Activated CD4-positive, CD25-positive, alpha-beta regulatory T cell treated with anti-CD3 and anti-CD28 coated beads, Interleukin-2, amount 50 U/mL, for 24 hours (primary cell): ENCODE measurements around the gene BTBD2.
A peak's percentile ranks its signal among the peaks of the same experiment; 100 is the strongest.
"Not testable (repeated sequence)": the region's sequence is repeated elsewhere in the genome, so short reads cannot be mapped to it uniquely, and the experiment has no call there.

ENCODE experiments used
- ATAC-seq, 2 donors: fragments of 150-1000 bp; cut with Tn5 transposase; one replicate each; pipeline ENCODE4 v1.10.0; 2021; ENCODE audit warnings: mild to moderate bottlenecking in 1 of 2, moderate library complexity in 1 of 2

The BTBD2 gene

DNA sequence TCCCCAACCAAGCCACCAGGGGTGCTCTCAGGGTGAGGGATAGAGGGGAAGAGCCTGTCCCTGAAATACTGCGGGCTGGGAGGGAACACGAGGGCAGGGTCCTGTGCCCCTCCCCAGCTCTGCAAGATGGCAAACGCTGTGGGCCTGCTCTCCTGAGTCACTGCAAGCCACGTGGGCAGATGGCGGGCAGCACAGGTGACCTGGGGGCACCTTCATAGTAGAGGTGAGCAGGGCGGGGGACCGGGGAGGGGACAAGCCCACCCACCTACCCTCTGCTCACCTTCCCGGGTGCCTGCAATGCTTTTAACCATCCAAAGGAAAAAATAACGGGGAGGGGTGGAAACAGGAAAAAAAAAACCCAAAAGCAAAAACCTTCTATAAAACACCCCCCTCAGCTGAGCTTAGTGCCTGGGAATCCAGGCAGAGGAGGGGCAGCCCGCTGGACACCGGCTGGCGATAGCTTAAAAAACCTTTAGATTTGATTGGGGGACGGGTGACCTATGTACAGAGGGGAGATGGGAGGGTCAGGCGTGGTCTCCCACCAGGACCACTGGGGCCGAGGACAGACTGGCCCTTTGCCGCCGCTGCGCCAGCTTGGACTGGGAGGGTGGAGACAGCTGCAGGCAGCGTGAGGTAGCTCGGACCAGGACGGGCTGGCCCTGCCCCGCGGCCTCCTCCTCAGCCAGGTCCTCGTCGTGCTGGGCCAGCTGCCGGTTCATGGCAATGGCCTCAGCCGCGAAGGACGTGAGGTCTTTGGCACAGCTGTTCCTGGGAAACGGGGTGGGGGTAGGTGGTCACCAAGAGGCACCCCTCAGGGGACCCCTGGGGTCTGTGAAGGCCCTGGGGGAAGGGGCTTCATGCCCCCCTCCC, 23.8 kb upstream of the BTBD2 start:
- ATAC-seq: no peak

DNA sequence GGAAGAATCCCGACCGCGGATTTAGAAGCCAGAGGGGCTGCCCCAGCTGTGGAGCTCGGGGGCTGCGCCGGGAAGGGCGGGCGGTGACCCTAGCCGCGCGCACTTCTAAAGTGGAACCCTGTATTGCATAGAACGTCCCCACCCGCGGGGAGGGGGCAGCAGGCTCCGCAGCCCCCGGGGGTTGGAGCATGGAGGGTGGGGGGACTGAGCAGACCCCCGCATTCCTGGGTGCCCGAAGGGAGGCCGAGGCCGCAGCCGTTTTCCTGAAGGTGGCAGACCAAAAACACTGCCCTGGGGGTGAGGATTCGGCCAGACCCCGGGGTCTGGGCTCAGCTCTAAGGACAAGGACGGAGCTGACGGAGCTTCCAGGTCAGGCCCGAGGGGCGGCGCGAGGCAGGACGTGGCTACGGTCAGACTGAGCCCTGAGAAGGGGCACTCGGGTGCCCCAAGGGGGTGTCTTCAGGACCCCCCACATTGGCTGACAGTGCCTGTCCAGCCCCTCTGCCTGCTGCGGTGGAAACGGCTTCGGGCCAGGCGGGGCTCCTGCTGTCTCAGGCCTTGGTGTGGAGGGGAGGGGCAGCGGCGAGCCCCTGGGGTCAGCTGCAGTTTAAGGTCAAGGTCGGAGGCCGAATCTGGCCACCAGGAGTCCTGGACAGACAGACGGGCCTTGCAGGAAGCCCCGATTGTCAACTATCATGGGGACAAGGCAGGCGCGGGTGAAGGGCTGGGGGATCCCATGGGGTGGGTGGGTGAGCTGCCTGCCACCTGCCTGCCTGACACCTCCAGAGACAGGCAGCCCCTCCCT, 23.0 kb upstream of the BTBD2 start:
- ATAC-seq: no peak

GRCh38 chr19:2037651-2038255, 22.2 kb upstream of the BTBD2 start:
- ATAC-seq: no peak

- ATAC-seq: no peak
Measured at GRCh38 chr19:2036424-2036823, 20.9 kb upstream of the BTBD2 start.

DNA sequence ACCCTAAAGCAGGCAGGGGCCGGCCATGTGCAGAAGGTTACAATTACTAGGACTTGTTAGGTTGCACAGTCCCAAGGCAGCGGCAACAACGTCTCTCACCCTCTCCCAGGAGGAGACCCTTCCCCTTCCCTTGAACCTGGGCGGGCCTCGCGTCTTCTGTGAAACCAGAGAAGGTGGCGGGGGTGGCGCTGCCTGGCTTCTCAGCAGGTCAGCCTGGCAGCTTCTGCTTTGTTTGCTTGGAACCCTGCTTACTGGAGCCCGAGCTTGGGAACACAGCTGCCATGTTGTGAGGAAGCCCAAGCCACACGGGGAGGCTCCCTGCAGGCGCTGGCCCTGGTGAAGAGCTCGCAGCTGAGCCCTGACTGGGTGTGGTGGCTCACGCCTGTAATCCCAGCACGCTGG, 20.1 kb upstream of the BTBD2 start:
- no peak for ATAC-seq

GRCh38 chr19:2034729-2035589, 19.4 kb upstream of the BTBD2 start:
- ATAC-seq: peak; percentile 47 to 54

- ATAC-seq: not testable (repeated sequence)
Measured at GRCh38 chr19:2034253-2034652, 18.7 kb upstream of the BTBD2 start.

GRCh38 chr19:2033825-2034159, 18.3 kb upstream of the BTBD2 start:
- no peak for ATAC-seq

GRCh38 chr19:2033115-2033824, 17.8 kb upstream of the BTBD2 start:
- no peak for ATAC-seq

- ATAC-seq: peak; percentile 57 to 61
Measured at GRCh38 chr19:2032296-2032941, 16.9 kb upstream of the BTBD2 start.

- ATAC-seq: no peak
Measured at GRCh38 chr19:2027361-2027760, 11.8 kb upstream of the BTBD2 start.

GRCh38 chr19:2026770-2027169, 11.3 kb upstream of the BTBD2 start:
- ATAC-seq: no peak

GRCh38 chr19:2022289-2022688, 6.8 kb upstream of the BTBD2 start:
- ATAC-seq: no peak

DNA sequence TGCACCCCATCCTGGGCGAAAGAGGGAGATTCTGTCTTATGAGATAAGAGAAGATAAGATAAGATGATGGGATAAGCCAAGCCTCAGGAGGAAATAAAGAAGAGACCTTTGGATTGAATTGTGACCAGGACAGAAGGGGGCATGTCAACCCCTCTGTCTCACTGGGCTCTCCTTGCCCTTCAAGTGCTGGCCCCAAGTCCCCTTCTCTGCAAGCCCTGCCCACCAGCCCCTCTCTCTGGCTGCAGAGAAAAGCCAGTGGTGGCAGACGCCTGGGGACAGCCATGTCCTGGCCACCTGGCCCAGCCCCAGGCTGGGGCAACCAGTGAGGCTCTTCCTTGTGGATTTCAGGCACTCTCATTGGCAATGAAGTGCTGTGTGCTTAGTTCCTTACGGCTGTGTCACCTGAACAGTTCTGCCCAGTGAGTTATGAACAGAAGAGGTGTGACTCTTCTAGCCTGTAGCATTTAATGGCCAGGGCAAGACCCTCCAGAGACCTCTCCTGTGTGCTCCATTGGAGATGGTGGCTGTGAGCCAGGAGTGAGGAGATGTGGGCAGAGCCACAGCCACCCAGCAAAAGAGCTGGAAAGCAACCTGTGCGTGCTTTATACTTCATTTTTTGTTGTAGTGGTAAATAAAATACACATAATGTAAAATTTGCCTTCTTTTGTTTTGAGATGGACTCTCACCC, 6.1 kb upstream of the BTBD2 start:
- ATAC-seq: no peak

- ATAC-seq: no peak
Measured at GRCh38 chr19:2018752-2019151, 3.2 kb upstream of the BTBD2 start.

GRCh38 chr19:2016041-2016807, 710 bp upstream of the BTBD2 start:
- ATAC-seq: peak in 1 of 2 donors; percentile 15

DNA sequence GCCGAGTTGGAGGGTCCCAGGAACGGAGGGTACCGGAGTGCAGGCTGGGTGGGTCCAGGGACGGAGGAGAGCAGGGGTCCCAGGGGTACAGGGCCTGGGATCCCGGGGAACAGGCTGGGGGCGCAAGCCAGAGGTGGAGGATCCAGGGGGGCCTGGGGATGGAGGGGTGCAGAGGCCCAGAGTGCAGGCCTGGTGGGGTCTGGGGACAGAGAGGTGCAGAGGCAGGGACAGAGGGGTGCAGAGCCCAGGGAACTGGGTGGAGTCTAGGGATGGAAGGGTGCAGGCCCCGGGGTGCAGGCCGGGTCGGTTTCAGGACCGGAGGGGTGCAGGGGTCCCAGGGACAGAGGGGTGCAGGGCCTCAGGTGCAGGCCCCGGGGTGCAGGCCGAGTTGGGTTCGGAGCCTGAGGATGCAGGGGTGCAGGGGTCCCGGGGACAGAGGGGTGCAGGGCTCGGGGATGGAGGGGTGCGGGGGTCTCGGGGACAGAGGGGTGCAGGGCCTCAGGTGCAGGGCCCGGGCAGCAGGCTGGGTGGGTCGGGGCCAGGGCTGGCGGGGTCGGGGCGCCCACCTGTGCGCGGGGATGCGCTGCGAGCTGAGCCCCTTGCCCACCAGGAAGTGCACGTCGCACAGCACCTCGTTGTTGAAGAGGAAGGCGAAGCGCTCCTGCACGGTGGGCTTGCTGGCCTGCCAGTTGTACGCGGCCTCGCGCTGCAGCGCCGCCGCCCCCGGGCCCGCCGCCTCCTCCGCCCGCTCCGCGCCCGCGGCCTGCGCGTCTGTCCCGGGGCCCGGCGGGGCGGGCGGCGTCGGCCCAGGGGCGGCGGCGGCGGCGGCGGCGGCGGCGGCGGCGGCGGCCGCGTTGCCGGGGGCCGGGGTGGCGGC, 545 bp downstream of the BTBD2 start:
- peak; percentile 22 to 40 for ATAC-seq

DNA sequence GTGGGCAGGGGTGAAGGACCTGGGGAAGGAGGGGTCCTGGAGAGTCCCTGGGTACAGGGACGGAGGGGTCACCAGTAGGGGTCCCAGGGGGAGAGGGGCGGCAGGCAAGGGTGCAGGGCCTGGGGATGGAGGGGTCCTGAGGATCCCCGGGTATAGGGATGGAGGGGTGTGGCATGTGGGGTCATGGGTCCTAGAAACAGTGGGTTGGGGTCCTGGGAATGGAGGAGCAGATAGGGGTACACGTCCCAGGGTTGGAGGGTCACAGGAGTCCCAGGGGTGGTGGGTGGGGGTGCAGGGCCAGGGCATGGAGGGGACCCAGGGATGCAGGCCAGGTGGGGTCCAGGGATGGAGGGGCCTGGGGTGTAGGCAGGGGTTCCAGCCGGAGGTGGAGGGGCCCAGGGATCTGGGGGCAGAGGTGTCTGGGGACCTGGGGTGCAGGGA, 1.4 kb downstream of the BTBD2 start:
- no peak for ATAC-seq

- ATAC-seq: no peak
Measured at GRCh38 chr19:2013683-2013961, 1.9 kb downstream of the BTBD2 start.
